Thyroid gland (tissue), 4 donors: Measurements from ENCODE around the gene KCNQ1. TPM values are rescaled to one million over a fixed set of nuclear protein-coding genes. Genes with fewer than 3 reads are reported as not detected.

Experiments used
- DNase-seq, 2 donors: peaks; one replicate each; pipeline ENCODE4 v3.0.0-alpha.2; 2019
- H3K27ac ChIP-seq, 3 donors: fragments of 200-600 bp; sonication (generic); 1 replicate in 2 of 3; 2 replicates in 1 of 3; pipeline ENCODE4 v1.5.1; 2016 to 2019; ENCODE audit warnings: mild to moderate bottlenecking in 1 of 3, moderate library complexity in 1 of 3
- H3K27me3 ChIP-seq: fragments of 200-600 bp; sonication (generic); one replicate; pipeline ENCODE4 v1.5.1; 2019
- H3K36me3 ChIP-seq, 2 donors: fragments of 200-600 bp; sonication (generic); one replicate each; pipeline ENCODE4 v1.5.1; 2016 to 2019
- H3K4me1 ChIP-seq, 2 donors: fragments of 200-600 bp; sonication (generic); one replicate each; pipeline ENCODE4 v1.5.1; 2017 to 2019
- H3K4me3 ChIP-seq, 3 donors: fragments of 200-600 bp; sonication (generic); replicated peaks in 1 of 3; 1 replicate in 2 of 3; 2 replicates in 1 of 3; pipeline ENCODE4 v1.5.1; 2016; ENCODE audit warnings: mild to moderate bottlenecking in 1 of 3
- H3K9me3 ChIP-seq: fragments of 200-600 bp; sonication (generic); one replicate; pipeline ENCODE4 v1.5.1; 2017
- POLR2A ChIP-seq, 2 donors: fragments of 450-650 bp; IDR thresholded peaks; one replicate each; pipeline ENCODE4 v1.6.1; 2017; ENCODE audit warnings: antibody characterized with exemption in 2 of 2, mild to moderate bottlenecking in 2 of 2, moderate library complexity in 1 of 2
- WGBS, 2 donors: methylation state at CpG; one replicate each; pipeline ENCODE4 v1.1.5; 2017; 5-methylcytosine and 5-hydroxymethylcytosine counted together
- intact Hi-C: fragments of 100-400 bp; cut with DNase I; formaldehyde crosslinking; loops from one replicate; pipeline ENCODE4 v1.15.1; 2023
- total RNA-seq, 4 donors: library from RNA; depleted of rRNA; stranded (reverse); fragments of >200 nt; gene quantifications; one replicate each; pipeline ENCODE4 v1.2.3, GENCODE V29; 2016
- TF ChIP-seq, protein P1 (sequence below), 6 experiments: fragments of 200-600 bp in 3 of 6; fragments of 450-650 bp in 3 of 6; sonication (generic) in 3 of 6; IDR thresholded peaks; one replicate each; pipeline ENCODE4 v1.5.1; 2016 to 2019; ENCODE audit warnings: antibody characterized with exemption in 6 of 6, mild to moderate bottlenecking in 2 of 6, inconsistent platforms in 1 of 6, moderate library complexity in 1 of 6

Gene KCNQ1
- total RNA-seq, 4 donors from 2014 or later, result 51.3 to 103 (median 97.8) TPM

DNA sequence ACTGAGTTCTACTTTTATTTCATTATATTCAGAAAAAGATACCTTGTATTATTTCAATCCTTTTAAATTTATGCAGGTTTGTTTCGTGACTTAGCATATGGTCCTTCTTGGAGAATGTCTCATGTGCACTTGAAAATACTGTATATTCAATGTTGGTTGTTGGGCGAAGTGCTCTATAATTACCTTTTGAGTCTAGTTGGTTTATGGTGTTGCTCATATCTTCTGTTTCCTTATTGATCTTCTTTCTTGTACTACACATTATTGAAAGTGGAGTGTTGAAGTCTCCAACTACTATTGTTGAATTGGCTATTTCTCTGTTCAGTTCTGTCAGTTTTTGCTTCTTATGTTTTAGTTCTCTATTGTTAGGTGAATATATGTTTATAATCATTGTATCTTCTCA is 164.5 kb downstream of the KCNQ1 start:
- 91 to 98% methylated on average over 2 of the region's 2 CpGs for WGBS, 2 donors
- Histone ChIP-seq H3K9me3 (no peaks in the 10 kb centered on the region), H3K4me3 (no peak overlapping the region), H3K4me1 (peaks cover 0 to 6% of the 10 kb centered on the region in 2 donors), H3K36me3 (no peaks in the 10 kb centered on the region), H3K27me3 (no peaks in the 10 kb centered on the region), H3K27ac (no peak overlapping the region)
- intact Hi-C loops, result no loop called here
- DNase-seq, result no peak
- TF ChIP-seq, protein P1, sequence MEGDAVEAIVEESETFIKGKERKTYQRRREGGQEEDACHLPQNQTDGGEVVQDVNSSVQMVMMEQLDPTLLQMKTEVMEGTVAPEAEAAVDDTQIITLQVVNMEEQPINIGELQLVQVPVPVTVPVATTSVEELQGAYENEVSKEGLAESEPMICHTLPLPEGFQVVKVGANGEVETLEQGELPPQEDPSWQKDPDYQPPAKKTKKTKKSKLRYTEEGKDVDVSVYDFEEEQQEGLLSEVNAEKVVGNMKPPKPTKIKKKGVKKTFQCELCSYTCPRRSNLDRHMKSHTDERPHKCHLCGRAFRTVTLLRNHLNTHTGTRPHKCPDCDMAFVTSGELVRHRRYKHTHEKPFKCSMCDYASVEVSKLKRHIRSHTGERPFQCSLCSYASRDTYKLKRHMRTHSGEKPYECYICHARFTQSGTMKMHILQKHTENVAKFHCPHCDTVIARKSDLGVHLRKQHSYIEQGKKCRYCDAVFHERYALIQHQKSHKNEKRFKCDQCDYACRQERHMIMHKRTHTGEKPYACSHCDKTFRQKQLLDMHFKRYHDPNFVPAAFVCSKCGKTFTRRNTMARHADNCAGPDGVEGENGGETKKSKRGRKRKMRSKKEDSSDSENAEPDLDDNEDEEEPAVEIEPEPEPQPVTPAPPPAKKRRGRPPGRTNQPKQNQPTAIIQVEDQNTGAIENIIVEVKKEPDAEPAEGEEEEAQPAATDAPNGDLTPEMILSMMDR (IDR thresholded peaks at IDR 0.05), result no peak
- TF ChIP-seq POLR2A (IDR thresholded peaks at IDR 0.05), result no peak

DNA sequence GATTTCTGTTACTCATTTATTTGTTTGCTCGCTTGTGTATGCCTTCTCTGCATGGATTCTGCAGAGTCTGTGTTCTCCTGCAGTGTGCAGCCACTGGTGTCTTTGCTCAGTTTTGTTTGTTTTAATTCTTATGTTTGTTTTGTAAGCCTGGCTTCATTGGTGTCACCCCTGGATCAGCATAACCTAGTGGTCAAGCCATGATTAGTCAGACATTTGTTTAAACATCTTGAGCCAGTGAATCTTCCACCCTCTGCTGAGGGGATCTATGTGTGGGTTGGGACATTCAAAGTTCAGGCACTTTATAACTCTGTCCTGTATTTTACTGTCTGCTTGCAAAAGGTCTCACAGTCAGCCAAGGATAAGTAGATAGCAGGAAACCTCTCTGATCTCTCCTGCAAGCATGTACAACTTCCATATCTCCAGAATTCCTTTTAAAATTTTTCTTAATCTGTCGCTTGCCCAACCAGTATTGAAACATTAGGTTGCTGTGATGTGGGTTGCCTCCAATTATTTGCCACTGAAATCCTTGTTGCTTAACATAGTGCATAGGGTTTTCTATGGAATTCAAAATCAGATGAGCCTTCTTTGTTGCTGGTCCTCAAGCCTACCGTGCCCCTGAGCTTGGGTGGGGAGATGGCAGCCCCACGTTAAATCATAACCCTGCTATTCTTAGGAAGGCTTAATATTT is 168.2 kb downstream of the KCNQ1 start:
- Histone ChIP-seq H3K4me3 (no peak overlapping the region), H3K4me1 (peaks cover 0 to 6% of the 10 kb centered on the region in 2 donors), H3K27me3 (no peaks in the 10 kb centered on the region), H3K27ac (no peak overlapping the region), H3K9me3 (no peaks in the 10 kb centered on the region), H3K36me3 (no peaks in the 10 kb centered on the region)
- 90% methylated on average over 4 of the region's 4 CpGs for WGBS, 2 donors
- TF ChIP-seq POLR2A (IDR thresholded peaks at IDR 0.05), result no peak
- TF ChIP-seq, protein P1 (IDR thresholded peaks at IDR 0.05), result peak in 1 of 6 experiments; percentile 29
- intact Hi-C loops, result no loop called here
- DNase-seq, result peak in 1 of 2 donors; percentile 5

DNA sequence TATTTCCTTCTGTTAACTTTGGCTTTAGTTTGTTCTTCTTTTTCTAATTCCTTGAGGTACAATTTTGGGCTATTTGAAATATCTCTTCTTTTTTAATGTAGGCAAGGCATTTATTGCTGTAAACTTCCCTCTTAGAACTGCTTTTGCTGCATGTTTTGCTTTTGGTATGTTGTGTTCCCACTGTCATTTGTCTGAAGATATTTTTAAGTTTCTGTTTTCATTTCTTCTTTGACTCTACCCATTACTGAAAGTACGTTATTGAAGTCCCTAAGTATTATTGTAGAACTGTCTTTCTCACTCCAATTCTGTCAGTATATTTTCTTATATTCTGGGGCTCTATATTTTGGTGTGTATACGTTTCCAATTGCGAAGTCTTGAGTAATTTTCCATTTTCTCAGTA is 177.1 kb downstream of the KCNQ1 start:
- H3K27me3 ChIP-seq, result no peaks in the 10 kb centered on the region
- H3K4me3 ChIP-seq, result no peak overlapping the region
- intact Hi-C loops, result no loop called here
- no peaks in the 10 kb centered on the region for H3K36me3 ChIP-seq
- no peak for TF ChIP-seq POLR2A (IDR thresholded peaks at IDR 0.05)
- TF ChIP-seq, protein P1 (IDR thresholded peaks at IDR 0.05), result no peak
- H3K9me3 ChIP-seq, result no peaks in the 10 kb centered on the region
- WGBS, 2 donors, result 29 to 59% methylated on average over 3 of the region's 3 CpGs
- no peak overlapping the region for H3K27ac ChIP-seq
- H3K4me1 ChIP-seq, result no peaks in the 10 kb centered on the region
- DNase-seq, result no peak

DNA sequence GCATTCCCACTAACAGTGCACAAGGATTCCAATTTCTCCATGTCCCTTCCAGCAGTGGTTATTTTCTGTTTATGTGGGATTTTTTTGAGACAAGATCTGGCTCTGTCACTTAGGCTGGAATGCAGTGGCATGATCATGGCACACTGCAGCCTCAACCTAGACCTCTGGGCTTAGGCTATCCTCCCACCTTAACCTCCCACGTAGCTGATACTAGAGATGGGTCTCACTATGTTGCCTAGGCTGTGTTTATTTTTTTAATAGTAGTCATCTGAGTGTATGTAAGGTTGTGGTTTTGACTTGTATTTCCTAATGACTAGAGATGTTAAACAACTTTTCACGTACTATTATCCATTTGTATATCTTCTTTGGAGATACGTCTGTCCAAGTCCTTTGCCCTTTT is 180.4 kb downstream of the KCNQ1 start:
- H3K4me3 ChIP-seq, result no peak overlapping the region
- no peak overlapping the region for H3K27ac ChIP-seq
- H3K36me3 ChIP-seq, result no peaks in the 10 kb centered on the region
- no peak for TF ChIP-seq POLR2A (IDR thresholded peaks at IDR 0.05)
- TF ChIP-seq, protein P1 (IDR thresholded peaks at IDR 0.05), result no peak
- 64 to 77% methylated on average over 3 of the region's 3 CpGs for WGBS, 2 donors
- H3K9me3 ChIP-seq, result no peaks in the 10 kb centered on the region
- H3K27me3 ChIP-seq, result no peaks in the 10 kb centered on the region
- intact Hi-C loops, result no loop called here
- no peaks in the 10 kb centered on the region for H3K4me1 ChIP-seq
- no peak for DNase-seq

DNA sequence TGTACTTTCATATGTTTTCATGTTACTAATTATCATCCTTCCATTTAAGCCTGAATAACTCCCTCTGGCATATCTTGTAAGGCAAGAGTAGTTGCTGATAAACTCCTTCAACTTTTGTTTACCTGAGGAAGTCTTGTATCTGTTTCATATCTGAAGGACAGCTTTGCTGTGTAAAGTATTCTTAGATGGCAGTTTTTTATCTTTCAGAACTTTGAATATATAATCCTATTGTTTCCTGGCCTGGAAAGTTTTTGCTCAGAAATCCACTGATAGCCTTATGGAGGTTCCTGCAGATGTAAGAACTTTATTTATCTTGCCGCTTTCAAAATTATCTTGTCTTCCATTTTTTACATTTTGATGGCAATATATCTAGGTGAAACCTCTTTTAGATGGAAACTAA is 185.9 kb downstream of the KCNQ1 start:
- no peaks in the 10 kb centered on the region for H3K36me3 ChIP-seq
- H3K9me3 ChIP-seq, result no peaks in the 10 kb centered on the region
- H3K4me3 ChIP-seq, result no peak overlapping the region
- H3K27me3 ChIP-seq, result no peaks in the 10 kb centered on the region
- 96 to 100% methylated on average over 1 of the region's 1 CpG for WGBS, 2 donors
- TF ChIP-seq POLR2A (IDR thresholded peaks at IDR 0.05), result no peak
- TF ChIP-seq, protein P1 (IDR thresholded peaks at IDR 0.05), result no peak
- intact Hi-C loops, result no loop called here
- no peaks in the 10 kb centered on the region for H3K4me1 ChIP-seq
- no peak for DNase-seq
- no peak overlapping the region for H3K27ac ChIP-seq
